ENCODE measurements around the gene TACR1.

GRCh38 chr2:75162897-75163296, 36.4 kb downstream of the TACR1 start:
- no peak for TF ChIP-seq CTCF (conservative IDR thresholded peaks at IDR 0.05)
- no peak for TF ChIP-seq EZH2 (IDR thresholded peaks at IDR 0.05; ENCODE audit: low read depth)
